HG02970 (cell line): ENCODE results near the gene PYGB.

ENCODE experiments used
- ATAC-seq: cut with Tn5 transposase; IDR thresholded peaks from one replicate; pipeline ENCODE4 v1.9.1; 2021; ENCODE audit warnings: mild to moderate bottlenecking, moderate library complexity, moderate number of reproducible peaks; ENCODE audit not compliant: unreplicated experiment, low FRiP score

PYGB gene

GRCh38 chr20:25292176-25292891, 44.4 kb downstream of the PYGB start:
- ATAC-seq, result no peak

DNA sequence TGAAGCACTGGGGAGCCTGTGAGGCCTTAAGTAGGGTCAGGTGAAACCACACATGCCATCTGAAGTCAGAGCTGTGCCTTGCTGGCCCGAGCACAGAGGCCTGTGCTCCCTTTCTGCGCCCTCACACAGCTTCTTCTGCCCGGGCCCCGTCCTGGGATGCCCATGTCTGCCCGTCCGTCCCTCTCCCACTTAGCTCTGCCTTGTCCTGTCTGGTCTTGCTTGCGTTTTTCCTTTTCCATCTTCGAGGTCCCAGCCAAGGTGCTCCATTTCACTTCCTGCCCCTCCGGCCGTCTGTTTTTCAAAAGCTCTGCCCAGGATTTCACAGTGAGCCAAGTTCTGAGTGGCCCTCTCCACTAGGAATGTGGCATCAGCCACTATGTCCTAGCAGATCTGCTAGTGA, 45.6 kb downstream of the PYGB start:
- ATAC-seq, result no peak

DNA sequence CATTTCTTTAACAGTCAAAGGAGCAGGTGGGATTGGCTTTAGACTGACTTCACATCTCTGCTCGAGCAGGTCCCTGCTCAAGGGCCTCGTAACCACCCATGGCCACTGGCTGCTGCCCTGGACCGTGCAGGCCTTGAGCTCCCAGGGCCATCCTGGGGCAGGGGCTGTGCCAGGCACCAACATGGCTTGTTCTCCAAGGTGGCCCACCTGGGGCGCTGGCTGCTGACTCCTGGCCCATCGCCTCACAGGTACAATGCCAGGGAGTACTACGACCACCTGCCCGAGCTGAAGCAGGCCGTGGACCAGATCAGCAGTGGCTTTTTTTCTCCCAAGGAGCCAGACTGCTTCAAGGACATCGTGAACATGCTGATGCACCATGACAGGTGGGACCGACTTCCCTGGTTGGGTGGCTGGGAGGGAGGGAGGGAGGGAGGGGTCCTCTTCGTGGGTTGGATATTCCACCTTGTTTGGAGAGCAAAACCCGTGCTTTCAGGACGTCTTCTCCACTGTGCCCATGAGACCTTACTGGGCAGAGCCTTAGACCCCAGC, 46.1 kb downstream of the PYGB start:
- no peak for ATAC-seq

DNA sequence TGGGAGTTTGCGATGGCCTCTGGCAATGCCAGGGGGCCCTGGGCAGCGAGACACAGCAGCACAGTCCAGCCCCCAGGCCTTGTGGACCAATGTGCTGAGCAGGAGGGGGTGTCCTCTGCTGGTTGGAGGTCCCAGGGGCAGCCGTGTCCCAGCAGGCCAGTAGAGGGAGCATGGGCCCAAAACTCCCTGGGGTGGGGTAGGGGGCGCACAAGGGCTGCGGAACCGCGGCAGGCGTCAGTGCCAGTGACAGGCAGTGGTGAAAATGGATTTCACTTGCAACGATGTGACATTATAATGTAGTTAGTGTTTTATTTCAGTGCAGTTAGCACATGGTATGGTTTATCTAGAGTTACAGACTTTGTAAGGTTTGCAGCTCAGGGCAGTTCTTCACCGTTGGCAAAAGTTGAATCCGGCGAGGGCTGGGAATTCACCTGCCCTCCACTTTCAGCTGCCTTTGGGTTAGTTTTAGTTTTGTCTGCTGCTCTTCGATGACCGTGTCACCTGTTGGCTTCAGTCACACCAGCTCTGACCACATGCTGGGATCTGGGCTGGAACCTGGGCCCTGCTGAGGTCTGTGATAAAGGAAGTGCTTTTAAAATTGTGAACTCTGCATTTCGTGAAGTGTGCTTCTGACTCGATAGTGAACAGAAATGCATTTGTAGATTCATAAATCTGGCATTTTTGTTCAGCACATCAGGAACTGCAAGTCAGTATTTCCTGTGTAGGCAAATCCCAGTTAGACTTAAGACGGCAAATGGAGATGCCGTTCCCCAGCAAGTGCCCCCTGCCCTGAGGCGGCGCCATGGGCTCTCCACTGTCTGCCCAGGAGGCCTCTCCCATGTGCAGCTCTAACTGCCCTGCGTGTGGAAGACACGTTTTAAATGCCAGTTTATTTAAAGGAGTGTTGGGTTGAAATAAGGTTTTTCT, 46.8 kb downstream of the PYGB start:
- no peak for ATAC-seq

- ATAC-seq, result no peak
These were observed 47.7 kb downstream of the PYGB start for GRCh38 chr20:25295386-25296093.

DNA sequence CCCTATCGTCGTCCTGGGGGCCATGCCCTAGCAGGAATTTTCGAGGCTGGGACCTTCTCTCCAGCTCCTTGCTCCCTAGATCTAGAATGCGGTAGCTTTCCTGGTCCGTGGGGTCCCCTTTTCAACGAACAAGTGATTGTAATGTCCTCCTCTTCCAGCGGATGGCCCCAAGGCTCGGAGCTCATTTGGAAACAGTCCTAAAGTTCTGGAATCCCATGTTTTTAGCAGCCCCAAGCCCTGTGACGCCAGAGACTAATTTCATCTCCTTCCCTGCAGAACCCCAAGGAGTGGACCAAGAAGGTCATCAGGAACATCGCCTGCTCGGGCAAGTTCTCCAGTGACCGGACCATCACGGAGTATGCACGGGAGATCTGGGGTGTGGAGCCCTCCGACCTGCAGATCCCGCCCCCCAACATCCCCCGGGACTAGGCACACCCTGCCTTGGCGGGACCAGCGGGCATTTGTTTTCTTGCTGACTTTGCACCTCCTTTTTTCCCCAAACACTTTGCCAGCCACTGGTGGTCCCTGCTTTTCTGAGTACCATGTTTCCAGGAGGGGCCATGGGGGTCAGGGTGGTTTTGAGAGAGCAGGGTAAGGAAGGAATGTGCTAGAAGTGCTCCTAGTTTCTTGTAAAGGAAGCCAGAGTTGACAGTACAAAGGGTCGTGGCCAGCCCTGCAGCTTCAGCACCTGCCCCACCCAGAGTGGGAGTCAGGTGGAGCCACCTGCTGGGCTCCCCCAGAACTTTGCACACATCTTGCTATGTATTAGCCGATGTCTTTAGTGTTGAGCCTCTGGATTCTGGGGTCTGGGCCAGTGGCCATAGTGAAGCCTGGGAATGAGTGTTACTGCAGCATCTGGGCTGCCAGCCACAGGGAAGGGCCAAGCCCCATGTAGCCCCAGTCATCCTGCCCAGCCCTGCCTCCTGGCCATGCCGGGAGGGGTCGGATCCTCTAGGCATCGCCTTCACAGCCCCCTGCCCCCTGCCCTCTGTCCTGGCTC, 48.5 kb downstream of the PYGB start:
- no peak for ATAC-seq

GRCh38 chr20:25297141-25297905, 49.4 kb downstream of the PYGB start:
- ATAC-seq, result no peak

DNA sequence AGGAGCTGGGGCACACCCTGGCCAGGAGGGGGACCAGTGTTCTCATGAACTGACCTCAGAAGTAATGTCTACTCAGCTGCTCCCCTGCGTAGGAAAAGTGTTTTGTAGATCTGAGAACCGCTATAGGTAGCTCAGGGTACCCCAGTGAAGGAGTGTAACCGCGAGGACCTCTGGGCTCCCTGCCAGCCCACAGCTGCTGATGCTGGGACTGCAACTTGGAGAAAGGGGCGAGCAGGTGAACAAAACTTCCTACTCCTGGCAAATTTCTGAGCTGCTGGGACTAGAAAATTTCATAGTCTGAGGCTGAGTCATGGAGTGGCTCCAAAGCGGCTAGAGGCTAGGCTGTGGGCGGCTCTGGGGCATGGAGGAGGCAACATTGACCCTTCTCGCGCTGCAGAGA, 51.9 kb downstream of the PYGB start:
- ATAC-seq, result no peak

DNA sequence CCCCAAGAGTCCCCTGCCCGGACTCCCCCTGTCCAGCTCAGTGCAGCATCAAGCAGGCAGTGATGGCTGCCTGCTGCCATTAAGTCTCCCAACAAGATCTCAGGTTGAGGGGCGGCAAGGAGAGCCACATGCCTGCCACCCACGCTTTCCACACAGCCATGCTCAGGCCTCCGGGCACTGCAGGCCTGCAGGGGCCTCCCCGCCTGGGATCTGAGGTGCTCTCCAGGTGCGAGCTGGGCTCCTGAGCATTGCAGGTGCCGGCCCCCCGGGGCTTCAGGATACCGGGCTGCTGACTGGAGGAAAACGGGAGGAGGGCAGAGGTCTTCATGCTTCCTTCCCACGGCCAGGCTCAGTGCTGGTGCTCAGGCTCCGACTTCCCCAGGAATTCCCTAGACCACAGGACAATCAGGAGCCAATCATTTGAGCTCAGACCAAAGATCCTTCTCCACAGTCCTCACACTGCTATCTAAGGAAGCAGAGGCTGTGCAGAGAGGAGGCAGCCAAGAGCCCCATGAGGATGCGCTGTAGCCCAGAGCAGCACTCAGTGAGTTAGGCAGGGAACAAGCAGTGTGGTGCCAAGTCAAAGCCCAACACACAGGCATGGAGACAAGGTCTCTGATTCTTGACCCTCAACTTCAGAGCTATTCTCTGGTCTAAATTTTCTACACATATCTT, 52.7 kb downstream of the PYGB start:
- no peak for ATAC-seq

DNA sequence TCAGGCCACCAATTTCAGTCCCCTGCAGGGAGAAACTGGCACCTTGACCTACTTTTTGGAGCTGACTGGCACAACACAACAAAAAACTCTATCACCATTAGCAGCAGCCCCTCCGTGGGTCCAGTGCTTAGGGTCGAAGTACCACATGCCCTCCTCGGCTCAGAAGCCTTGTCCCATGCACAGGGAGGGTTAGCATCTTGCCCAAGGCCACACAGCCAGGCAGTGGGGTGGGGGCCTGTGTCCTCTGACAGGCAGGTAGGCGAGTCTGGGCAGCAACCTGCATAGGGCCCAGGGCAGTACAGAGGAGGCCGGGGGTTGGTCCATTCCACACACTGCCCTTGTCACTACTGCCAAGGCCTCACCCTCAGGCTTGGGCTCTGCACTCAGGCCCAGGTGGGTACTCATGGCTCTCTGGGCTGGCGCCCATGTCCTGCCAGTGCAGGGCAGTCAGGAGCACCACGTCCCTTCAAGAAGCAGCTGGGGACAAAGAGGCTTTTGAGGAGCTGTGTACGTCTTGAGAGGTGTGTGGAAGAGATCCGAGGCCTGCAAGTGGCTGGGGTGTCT, 53.6 kb downstream of the PYGB start:
- ATAC-seq, result no peak

- ATAC-seq, result no peak
These were observed 54.7 kb downstream of the PYGB start for GRCh38 chr20:25302596-25302995.

DNA sequence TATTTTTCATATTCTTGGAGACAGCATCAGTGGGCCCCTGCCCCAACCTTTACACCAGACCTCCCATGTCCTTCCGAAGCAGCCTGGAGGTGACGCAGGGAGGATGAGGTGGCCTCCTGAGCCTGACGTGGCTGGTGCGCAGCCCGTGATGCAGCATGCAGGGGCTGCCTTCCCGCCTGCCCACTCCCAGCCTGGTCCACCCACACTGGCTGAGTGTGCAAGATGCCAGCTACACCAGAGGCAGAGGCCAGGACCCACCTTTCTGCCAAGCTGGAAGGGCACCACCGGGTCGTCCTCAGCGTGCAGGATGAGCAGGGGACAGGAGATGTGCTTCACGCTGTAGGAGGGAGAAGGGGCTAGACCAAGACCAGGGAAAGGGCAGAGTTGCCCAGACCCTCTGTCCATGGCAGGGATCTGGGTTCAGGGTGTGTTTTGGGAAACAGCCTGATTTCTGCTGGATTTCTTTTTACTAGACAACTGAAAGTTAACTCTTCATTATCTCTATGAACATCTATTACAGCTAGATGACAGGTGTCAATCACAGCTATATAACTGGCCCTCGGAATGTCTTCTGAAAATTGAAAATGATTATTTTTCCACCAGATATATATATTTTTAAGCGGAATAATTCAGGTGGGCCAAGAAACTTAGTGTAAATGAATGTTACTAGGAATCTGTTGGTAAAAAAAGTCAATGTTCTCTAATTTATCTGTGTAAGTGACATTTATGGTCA, 55.6 kb downstream of the PYGB start:
- ATAC-seq, result no peak

GRCh38 chr20:25304025-25304549, 56.2 kb downstream of the PYGB start:
- no peak for ATAC-seq

DNA sequence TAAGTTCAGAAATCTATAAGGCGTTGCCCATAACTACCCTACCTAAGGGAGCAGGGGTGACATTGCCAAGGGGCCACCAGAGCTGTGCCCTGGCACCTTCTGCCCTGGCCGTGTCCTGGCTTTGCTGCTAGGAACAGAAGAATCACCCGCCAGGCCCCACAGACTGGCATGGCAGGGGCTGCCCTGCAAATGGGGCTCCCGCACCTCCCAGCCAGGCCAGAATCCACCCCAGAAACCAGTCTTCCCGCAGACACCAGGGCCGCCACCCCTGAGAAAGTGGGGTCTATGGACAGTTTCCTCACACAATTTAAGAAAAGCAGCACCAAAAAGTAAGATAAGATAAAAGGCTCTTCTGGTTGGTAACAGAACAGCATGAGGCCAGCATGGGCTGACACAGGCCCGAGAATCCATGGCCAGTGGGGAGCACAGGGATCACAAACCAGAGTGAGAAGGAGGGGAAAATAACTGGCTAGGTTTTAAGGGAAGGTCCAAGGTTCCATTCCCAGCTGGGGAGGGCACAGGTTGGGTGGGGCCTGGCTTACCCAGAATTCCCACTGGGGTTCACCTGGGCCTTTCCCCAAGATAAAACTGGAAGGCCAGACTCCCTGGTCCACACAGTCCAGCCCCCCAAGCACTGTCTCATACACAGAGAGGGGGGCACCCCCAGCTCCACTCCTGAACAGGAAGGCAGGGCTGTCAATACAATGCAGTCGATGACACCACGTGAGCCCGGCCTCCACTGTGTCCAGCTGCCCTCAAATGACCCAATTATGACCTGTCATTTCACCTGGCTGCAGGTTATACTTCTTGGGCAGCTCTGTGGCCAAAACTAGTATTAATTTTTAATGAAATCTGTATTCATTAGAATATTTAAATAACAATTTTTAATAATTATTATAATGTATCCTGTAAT, 59.4 kb downstream of the PYGB start:
- ATAC-seq, result no peak

DNA sequence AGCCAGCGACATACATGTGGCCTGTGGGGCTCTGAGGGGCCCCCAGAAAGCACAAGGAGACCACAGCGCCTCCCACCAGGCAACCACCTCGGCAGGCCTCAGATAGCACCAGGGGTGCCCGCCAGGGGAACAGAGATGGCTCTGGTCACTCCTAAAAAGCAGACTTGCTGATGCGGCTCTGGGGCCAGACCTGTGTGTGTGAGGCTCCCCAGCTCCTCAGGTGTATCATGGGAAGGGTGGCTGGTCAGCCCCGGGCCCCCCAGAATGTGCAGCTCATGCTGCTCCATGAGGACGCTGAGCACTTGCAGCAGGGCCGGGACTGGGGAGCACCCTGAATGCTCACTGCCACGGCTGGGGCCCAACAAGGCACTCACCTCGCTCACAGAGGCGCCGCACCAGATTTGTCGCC, 60.2 kb downstream of the PYGB start:
- no peak for ATAC-seq
